Neural crest cell (in vitro differentiated cells): ENCODE results near the gene PGAP1. TPM values are rescaled to one million over a fixed set of nuclear protein-coding genes. Genes with fewer than 3 reads are reported as not detected.

Experiments
- DNase-seq: peaks from one replicate; pipeline ENCODE4 v3.0.0; 2021; ENCODE audit warnings: low read depth, mixed read lengths, low spot score
- H3K27ac Mint-ChIP-seq: one replicate; pipeline ENCODE4 v1.8.0; 2021; ENCODE audit warnings: mild to moderate bottlenecking, mixed read lengths; ENCODE audit not compliant: unreplicated experiment
- H3K27me3 Mint-ChIP-seq: 2 replicates; pipeline ENCODE4 v1.8.0; 2021; ENCODE audit warnings: low read depth, mild to moderate bottlenecking, mixed read lengths
- H3K36me3 Mint-ChIP-seq: 2 replicates; pipeline ENCODE4 v1.8.0; 2021; ENCODE audit warnings: low read depth, mild to moderate bottlenecking, mixed read lengths
- H3K4me1 Mint-ChIP-seq: 2 replicates; pipeline ENCODE4 v1.8.0; 2021; ENCODE audit warnings: mixed read lengths
- H3K4me3 Mint-ChIP-seq: one replicate; pipeline ENCODE4 v1.8.0; 2021; ENCODE audit warnings: mild to moderate bottlenecking, mixed read lengths
- H3K9me3 Mint-ChIP-seq: 2 replicates; pipeline ENCODE4 v1.8.0; 2021; ENCODE audit warnings: mixed read lengths
- CTCF ChIP-seq: fragments of 200-600 bp; sonication (generic); conservative IDR thresholded peaks from 2 replicates; pipeline ENCODE4 v1.5.0; 2021; ENCODE audit warnings: antibody characterized with exemption, mild to moderate bottlenecking
- total RNA-seq: library from RNA; stranded (reverse); gene quantifications from 2 replicates; pipeline ENCODE4 v1.2.1, GENCODE V29; 2021

The PGAP1 gene
- total RNA-seq, 1 donor from 2014 or later: 48.2 TPM

- Mint-ChIP-seq H3K9me3 (no peaks in the 10 kb centered on the region), H3K4me1 (no peaks in the 10 kb centered on the region), H3K36me3 (no peaks in the 10 kb centered on the region), H3K27ac (no peak overlapping the region), H3K27me3 (no peaks in the 10 kb centered on the region), H3K4me3 (no peak overlapping the region)
- TF ChIP-seq CTCF: no peak
- no peak for DNase-seq
Measured at GRCh38 chr2:196934672-196935071, 8.2 kb upstream of the PGAP1 start.

GRCh38 chr2:196931555-196931954 lies 5.0 kb upstream of the PGAP1 start:
- H3K27ac Mint-ChIP-seq: no peak overlapping the region
- no peaks in the 10 kb centered on the region for H3K9me3 Mint-ChIP-seq
- no peak for DNase-seq
- no peak overlapping the region for H3K4me3 Mint-ChIP-seq
- H3K4me1 Mint-ChIP-seq: peaks cover 15% of the 10 kb centered on the region
- H3K27me3 Mint-ChIP-seq: peaks cover 3% of the 10 kb centered on the region
- peaks cover 3% of the 10 kb centered on the region for H3K36me3 Mint-ChIP-seq
- TF ChIP-seq CTCF: no peak

GRCh38 chr2:196927376-196928225 lies 1.1 kb upstream of the PGAP1 start:
- Mint-ChIP-seq H3K4me3 (peak overlapping the region; percentile 100), H3K27ac (peak overlapping the region; percentile 97), H3K36me3 (peaks cover 3% of the 10 kb centered on the region), H3K9me3 (no peaks in the 10 kb centered on the region), H3K27me3 (peaks cover 3% of the 10 kb centered on the region), H3K4me1 (peaks cover 44% of the 10 kb centered on the region)
- TF ChIP-seq CTCF: no peak
- DNase-seq: no peak

GRCh38 chr2:196925768-196926561 lies 542 bp downstream of the PGAP1 start:
- H3K27me3 Mint-ChIP-seq: peaks cover 3% of the 10 kb centered on the region
- H3K4me1 Mint-ChIP-seq: peaks cover 55% of the 10 kb centered on the region
- no peaks in the 10 kb centered on the region for H3K9me3 Mint-ChIP-seq
- peak overlapping the region; percentile 99 for H3K27ac Mint-ChIP-seq
- H3K36me3 Mint-ChIP-seq: peaks cover 3% of the 10 kb centered on the region
- peak overlapping the region; percentile 100 for H3K4me3 Mint-ChIP-seq
- DNase-seq: peak; percentile 28
- TF ChIP-seq CTCF: no peak

- H3K27me3 Mint-ChIP-seq: peaks cover 3% of the 10 kb centered on the region
- TF ChIP-seq CTCF: no peak
- H3K4me3 Mint-ChIP-seq: peak overlapping the region; percentile 100
- DNase-seq: no peak
- H3K9me3 Mint-ChIP-seq: no peaks in the 10 kb centered on the region
- H3K36me3 Mint-ChIP-seq: peaks cover 3% of the 10 kb centered on the region
- peak overlapping the region; percentile 99 for H3K27ac Mint-ChIP-seq
- H3K4me1 Mint-ChIP-seq: peaks cover 55% of the 10 kb centered on the region
Measured at GRCh38 chr2:196925051-196925767, 1.3 kb downstream of the PGAP1 start.
